22Rv1 (cell line): ENCODE data around the gene IRAK2.

ENCODE experiments used
- CTCF ChIP-seq: fragments of 450-650 bp; IDR thresholded peaks from 2 replicates; pipeline ENCODE4 v1.5.1; 2017; ENCODE audit warnings: mild to moderate bottlenecking
- ZFX ChIP-seq: fragments of 450-650 bp; IDR thresholded peaks from 2 replicates; pipeline ENCODE4 v1.6.1; 2017; ENCODE audit warnings: antibody characterized with exemption, borderline replicate concordance

GRCh38 chr3:10166213-10166604 is 1.5 kb downstream of the IRAK2 start:
- TF ChIP-seq CTCF (no peak), ZFX (no peak)
